Measurements from ENCODE around the gene FN1.
"Not testable (repeated sequence)": the region's sequence is repeated elsewhere in the genome, so short reads cannot be mapped to it uniquely, and the experiment has no call there.

The FN1 gene

DNA sequence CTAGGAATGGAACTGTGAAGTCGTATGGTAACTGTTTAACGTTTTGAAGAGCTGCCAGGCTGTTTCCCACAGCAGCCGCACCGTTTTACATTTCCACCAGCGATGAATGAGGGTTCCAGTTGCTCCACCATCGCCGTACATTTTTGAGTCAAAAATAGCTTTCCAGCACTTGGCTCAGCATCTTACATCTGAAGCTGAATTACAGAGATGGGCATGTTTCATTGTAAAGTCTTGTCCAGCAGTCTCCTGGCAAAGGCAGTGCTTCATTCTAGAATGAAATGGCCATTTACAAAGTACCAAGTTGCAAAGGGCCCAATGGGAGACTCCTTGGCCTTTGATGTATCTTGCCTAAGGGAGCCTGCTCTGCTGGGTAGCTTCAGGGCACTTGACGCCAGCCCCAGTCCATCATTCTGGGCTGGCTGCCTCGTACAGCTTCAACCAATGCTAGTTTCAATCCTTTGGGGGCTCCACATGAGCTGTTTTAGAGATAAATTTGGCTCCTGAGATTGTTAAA is 78.9 kb downstream of the FN1 start:
- in situ Hi-C loops (cut with HindIII; ENCODE audit: low sequenced_read_pairs): no loop called here

DNA sequence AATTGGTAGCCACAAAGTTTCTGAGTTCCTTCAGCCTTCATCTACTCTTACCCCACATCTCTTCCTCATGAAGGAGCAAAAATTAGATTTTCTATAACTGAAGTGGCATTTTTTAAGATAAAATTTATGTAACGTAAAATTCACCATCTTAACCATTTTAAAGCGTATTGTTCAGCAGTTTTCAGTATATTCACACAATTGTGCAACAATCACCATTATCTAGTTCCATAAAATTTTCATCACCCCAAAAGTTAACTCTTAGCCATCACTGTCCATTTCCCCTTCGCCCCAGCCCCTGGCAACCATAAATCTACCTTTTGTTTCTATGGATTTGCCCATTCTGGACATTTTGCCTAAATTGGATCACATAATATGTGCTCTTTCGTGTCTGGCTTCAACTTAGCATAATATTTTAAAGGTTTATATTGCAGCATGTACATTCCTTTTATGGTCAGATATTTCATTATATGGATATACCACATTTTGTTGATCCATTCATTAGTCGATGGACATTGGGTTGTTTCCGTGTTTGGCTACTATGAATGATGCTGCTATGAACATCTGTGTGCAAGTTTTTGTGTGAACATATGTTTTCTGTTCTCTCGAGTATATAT is 79.4 kb downstream of the FN1 start:
- in situ Hi-C loops (cut with HindIII; ENCODE audit: low sequenced_read_pairs): no loop called here

DNA sequence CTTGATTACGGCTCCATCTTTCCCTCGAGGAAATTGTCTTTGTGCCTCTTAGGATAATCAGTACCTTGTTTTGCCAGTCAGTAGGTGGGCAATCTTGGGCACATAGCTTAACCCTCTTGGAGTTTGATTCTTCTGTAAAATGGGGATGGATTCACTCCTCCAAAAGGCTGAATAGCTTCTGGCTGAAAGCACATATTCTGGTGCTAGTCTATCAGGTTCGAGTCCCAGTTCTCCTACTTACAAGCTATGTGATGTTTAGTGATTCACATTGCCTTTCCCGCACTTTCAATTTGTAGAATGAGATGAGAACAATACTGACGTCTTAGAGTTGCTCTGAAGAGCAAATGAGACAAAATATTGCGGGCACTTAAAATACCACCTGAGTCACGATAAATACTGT is 80.1 kb downstream of the FN1 start:
- in situ Hi-C loops (cut with HindIII; ENCODE audit: low sequenced_read_pairs): no loop called here

DNA sequence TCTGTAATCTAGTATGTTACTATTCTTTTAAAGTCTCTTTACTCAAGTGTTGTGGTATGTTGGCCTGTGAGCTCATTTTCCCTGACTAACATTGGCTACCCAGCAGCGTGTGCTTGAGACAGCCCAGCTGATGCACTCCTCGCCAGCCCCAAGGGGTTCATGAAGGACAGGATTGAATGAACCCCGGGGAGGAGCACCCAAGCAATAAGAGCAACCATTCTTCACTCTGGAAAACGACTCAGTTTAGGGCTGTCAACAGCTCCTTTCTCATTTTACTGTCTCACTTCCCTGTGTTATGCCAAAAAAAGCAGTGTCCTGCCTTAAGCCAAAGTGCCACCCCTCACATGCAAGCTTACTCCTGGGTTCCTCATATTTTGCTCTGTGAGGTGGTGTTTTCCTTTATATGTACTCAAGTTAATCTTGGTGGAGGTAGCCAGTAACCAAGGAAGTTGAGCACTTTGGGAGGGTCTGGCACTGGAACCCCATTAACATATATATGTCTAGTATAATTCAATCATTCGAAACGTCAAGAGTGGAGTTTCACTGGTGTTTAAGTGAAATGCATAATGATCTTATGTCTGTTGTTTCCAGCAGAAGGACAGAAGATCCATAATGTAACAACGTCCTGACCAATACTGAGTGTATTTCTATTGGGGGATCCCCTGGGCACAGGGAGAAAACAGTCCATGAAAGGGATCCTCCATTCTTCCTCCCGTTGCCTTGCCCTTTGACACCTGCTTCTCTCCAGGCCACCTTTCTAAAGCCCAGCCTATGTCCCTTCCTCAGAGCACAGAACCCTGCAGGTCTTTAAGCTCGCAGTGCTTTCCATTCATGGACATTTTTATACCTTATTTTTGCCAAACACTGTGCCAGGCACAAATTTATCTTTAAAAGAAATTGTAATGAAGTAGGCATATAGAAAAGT is 80.8 kb downstream of the FN1 start:
- in situ Hi-C loops (cut with HindIII; ENCODE audit: low sequenced_read_pairs): no loop called here

DNA sequence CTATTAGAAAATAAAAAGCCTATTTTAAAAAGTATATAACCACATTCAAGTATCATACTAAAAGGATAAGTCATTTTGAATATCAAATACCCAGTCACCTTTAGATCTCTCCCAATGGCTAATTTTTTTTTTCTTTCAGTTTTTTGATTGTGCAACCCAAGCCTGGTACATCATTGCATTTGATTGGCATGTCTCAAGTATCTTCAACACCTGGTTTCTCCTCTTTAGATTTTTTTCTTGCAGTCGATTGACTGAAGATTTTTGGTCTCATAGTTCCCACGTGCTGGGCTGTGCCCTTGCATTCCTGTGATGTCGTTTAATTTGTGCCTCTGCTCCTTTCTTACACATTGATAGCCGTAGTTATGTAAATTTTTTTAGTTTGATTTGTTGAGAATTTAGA is 83.3 kb downstream of the FN1 start:
- in situ Hi-C loops (cut with HindIII; ENCODE audit: low sequenced_read_pairs): no loop called here

DNA sequence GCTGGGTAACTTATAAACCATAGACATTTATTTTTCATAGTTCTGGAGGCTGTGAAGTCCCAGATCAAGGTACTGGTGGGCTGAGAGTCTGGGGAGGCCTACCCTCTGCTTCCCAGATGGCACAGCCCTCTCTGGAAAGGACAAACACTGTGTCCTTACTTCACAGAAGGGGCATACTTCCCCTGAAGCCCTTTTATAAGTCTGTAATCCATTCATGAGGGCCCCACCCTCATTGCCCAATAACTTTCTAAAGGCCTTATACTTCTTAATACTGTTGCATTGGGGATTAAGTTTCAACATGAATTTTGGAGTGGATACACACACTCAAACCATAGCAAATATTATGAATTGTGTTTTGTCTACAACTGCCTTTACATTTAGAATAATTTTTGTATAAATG is 88.0 kb downstream of the FN1 start:
- in situ Hi-C loops (cut with HindIII; ENCODE audit: low sequenced_read_pairs): no loop called here

DNA sequence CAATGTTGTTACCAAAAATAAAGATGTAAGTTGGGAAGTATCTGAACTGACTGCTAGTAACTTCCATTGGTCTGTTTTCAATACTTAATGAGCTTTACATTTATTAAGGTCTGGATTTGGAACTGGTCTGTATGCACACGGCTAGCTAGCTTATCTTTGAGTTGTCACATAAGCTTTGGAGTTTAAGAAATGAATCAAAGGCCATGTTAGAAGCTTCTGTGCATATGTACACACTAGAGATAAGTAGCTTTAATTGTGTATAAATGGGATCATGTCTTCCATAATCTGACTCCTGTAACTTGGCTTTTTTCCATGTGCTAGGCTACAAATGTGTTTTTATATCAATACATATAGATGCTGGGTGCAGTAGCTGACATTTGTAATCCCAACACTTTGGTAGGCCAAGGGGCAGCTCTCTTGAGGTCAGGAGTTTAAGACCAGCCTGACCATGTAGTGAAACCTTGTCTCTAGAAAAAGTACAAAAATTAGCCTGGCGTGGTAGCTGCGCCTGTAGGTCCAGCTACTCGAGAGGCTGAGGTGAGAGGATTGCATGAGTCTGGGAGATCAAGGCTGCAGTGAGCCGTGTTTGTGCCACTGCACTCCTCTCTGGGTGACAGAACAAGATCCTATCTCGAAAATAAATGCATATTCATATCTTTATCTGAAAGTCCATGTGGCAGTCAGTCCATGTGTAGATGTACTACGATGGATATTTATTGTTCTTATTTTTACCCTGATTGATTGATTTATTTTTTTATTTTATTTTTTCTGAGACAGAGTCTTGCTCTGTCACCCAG is 96.8 kb downstream of the FN1 start:
- in situ Hi-C loops (cut with HindIII; ENCODE audit: low sequenced_read_pairs): no loop called here

DNA sequence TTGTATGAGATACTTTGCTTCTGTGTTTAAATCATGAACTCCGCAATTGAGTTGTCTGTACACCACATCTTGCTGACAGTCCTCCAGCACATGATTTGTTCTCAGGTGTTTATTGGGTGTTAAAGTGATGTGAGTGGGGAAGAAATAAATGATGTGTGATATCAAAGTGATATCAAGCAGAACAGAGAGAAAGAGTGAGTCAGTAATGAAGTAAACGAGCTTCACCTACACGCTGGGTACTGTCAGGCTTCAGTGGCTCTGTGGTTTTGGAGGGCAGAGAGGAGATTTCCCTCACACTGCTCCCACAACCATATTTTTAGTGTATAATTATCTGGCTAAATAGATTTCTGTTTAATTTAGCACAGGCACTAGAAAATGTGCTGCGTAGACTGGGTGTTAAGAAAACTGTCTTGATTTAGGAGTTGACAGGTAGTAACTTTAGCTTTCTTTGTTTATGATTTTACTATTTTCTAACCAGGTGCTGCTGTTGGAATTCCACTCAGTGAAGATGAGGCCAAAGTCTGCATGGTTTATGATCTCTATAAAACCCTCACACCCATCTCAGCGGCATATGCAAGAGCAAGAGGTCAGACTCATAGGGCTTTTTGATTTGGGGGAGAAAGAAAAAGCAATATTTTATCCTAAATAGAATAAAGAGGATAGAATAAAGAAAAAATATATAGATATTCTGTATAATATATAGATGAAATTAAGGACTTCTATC is 102.8 kb downstream of the FN1 start:
- in situ Hi-C loops (cut with HindIII; ENCODE audit: low sequenced_read_pairs): no loop called here

DNA sequence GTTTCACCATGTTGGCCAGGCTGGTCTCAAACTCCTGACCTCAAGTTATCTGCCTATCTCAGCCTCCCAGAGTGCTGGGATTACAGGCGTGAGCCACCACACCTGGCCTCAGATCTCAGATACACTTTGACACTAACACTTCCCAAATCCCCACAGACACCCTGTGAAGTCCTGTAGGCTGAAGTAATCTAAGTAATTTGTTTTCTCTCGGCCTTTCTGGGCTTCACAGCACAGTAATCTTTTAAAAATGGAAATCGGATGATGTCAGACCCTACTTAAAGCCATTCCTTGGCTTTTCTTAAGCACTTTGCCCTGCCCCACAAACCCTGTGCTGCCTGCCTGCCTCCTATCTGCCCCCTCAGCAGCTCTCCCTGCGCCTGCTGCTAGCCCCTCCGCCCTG is 107.8 kb downstream of the FN1 start:
- in situ Hi-C loops (cut with HindIII; ENCODE audit: low sequenced_read_pairs): no loop called here

DNA sequence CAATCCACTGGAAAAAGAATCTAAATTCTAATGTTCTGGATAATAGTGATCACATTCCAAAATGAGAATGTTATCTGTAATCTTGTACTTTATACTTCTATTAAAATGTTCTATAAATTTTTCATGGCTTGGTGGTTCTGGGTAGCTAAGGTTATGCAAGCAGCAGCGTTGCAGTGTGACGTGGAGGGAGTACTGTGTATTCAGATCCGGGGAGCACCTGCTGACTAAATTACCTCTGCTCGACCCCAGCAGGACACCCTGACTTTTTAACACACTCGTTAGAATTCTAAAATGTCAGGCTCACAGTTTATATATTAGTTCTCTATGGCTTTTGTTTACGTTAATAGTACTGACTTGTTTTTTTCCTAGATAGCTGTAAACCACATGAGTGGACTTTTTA is 111.1 kb downstream of the FN1 start:
- in situ Hi-C loops (cut with HindIII; ENCODE audit: low sequenced_read_pairs): no loop called here

DNA sequence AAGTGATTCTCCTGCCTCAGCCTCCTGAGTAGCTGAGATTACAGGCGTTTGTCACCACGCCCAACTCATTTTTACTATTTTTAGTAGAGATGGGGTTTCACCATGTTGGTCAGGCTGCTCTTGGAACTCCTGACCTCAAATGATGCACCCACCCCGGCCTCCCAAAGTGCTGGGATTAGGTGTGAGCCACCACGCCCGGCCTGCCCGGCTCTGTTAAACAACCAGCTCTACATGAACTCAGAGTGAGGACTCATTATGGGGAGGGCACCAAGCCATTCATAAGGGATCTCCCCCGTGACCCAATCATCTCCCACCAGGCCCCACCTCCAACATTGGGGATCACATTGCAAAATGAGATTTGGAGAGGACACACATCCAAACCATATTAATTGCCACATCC is 115.2 kb downstream of the FN1 start:
- in situ Hi-C loops (cut with HindIII; ENCODE audit: low sequenced_read_pairs): no loop called here

DNA sequence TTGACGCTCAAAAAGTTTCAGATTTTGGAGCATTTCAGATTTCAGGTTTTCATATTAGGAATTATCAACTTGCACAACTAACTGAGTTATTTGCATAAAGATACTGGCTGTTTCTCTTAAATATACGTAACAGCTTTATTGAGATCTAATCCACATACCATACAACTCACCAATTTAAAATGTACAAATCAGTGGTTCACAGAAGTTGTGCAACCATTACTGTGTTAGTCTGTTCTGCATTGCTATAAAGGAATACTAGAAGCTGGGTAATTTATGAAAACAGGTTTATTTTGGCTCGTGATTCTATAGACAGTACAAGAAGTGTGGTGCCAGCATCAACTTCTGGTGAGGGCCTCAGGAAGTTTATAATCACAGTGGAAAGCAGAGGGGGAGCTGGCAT is 115.8 kb downstream of the FN1 start:
- in situ Hi-C loops (cut with HindIII; ENCODE audit: low sequenced_read_pairs): no loop called here

DNA sequence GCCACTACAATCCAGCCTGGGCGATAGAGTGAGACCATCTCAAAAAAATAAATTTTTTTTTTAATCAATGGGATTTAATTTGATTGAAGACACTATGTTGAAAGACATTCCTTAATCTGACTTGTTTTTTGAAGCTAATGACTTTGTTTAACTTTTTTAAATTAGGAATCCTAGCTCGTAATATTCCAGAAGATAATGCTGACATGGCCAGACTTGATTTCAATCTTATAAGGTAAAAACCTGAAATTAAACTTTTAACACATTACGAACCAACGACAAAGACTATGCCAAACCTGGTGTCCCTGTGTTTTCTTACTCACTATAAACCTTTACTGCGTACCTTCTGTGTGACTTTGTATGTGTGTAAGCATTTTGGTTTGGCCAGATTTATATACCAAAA is 116.4 kb downstream of the FN1 start:
- in situ Hi-C loops (cut with HindIII; ENCODE audit: low sequenced_read_pairs): no loop called here

DNA sequence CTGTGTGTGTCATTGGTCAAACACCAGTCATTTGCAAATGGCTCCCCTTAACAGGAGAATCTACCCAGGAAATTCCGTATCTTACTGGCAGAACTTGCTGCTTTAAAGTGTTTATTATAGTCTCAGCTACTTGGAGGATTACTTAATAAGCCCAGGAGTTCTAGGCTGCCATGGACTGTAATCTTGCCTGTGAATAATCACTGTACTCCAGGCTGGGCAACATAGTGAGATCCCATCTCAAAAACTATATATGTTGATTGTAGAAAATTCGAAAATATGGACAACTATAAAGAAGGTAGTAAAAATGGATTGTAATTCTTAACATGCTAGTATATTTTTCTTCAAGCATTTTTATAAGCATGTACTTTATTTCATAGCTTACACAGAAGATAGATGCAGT is 119.5 kb downstream of the FN1 start:
- in situ Hi-C loops (cut with HindIII; ENCODE audit: low sequenced_read_pairs): no loop called here

DNA sequence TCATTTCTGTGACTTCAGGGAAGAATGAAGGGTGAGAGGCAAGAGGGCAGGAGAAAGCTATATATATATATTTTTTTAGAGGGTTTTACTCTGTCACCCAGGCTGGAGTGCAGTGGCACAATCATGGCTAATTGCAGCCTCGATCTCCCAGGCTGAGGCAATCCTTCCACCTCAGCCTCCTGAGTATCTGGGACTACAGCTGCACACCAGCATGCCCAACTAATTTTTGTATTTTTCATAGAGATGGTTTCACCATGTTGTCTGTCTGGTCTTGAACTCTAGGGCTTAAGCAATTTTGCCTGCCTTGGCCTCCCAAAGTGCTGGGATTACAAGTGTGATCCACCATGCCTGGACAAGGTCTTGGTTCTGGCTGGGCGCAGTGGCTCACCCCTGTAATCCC is 120.6 kb downstream of the FN1 start:
- in situ Hi-C loops (cut with HindIII; ENCODE audit: low sequenced_read_pairs): no loop called here

DNA sequence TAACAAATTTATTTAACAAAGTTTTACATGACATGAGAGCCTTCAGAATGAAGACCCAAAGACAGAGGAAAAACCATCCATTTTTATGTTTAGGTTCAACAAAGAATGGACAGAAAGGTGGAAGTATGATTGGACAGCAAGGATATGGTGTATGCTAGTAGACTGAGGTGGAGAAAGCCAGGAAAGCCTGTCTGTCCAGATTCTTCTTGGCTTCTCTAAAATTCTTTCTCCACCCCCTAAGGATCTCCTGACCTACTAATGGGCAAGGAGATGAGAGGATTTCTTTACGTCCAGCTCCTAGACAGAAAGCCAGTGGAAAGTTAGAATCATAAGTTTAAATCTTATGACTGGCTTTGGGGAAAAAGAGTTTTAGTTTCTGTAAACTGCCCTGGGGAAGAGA is 121.0 kb downstream of the FN1 start:
- in situ Hi-C loops (cut with HindIII; ENCODE audit: low sequenced_read_pairs): no loop called here

DNA sequence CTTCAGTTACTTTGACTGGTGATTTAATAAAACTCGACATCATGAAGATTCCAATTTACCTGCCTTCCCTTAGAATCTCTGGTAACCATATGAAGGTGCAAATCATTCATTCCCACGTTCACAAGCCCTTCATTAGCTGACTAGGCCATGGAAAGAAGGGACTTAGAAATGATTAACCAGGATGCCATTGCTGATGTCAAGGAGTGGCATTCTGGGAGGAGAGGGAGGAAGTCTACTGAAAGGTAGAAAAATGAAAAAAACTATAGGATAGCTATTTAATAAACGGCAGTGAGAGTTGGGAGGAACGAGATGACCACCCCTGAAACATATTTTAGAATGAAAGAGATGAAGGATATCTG is 122.6 kb downstream of the FN1 start:
- in situ Hi-C loops (cut with HindIII; ENCODE audit: low sequenced_read_pairs): no loop called here

DNA sequence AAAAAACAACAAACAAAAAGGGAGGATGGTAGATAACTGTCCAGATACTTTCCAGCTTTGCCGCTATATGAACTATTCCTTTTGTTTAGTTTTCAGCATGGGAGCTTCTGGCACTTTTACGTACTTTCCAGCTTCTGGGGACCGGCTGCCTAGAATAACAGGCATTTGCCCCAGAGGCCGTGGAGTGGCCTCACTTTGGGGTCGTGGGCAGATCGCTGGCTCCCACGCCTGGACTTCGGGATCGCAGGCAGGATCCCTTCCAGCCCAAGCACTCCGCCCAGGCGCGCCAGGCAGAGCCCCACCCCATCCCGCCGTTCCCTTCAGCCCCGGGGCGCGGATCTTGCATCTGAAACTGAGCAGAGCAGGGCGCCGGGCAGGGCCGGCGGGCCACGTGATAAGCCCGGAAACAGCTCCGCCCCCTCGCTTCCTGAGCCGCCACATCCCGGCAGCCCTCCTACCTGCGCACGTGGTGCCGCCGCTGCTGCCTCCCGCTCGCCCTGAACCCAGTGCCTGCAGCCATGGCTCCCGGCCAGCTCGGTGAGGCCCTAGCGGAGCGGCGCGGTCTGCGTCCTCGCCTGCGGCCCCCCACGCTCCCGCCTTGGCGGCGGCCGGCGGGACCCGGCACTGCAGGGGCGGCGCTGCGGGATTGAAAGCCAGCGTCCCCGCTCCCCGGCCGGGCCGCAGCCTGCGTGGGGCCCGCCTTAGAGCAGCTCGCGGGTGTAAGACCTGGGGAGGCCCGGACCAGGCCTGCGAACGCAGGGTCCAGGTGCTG is 124.1 kb downstream of the FN1 start, which contains the start of gene ATIC:
Gene ATIC (plus strand): TSS at position 435 of the 772 bp plus-strand sequence. CDS start 84 bp downstream, at position 519.
- in situ Hi-C loops (cut with HindIII; ENCODE audit: low sequenced_read_pairs): no loop called here

DNA sequence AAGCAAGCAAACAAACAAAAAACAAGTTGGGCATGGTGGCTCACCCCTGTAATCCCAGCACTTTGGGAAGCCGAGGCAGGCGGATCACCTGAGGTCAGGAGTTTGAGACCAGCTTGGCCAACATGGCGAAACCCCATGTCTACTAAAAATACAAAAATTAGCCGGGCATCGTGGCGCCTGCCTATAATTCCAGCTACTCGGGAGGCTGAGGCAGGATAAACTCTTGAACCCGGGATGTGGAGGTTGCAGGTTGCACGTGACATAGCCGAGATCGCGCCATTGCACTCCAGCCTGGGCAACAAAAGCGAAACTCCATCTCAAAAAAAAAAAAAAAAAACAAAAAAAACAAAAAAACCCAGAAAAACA is 124.6 kb downstream of the FN1 start:
- in situ Hi-C loops (cut with HindIII; ENCODE audit: low sequenced_read_pairs): not testable (repeated sequence)
